HG02678 (cell line): ENCODE data around the gene ZNF491.
"Not testable (repeated sequence)": the region's sequence is repeated elsewhere in the genome, so short reads cannot be mapped to it uniquely, and the experiment has no call there.

ENCODE experiments used
- ATAC-seq: cut with Tn5 transposase; IDR thresholded peaks from one replicate; pipeline ENCODE4 v1.9.1; 2021; ENCODE audit warnings: mild to moderate bottlenecking, moderate library complexity; ENCODE audit not compliant: unreplicated experiment

The ZNF491 gene

GRCh38 chr19:11806354-11807098, 8.2 kb downstream of the ZNF491 start:
- ATAC-seq, result no peak

- ATAC-seq, result no peak
Observed at GRCh38 chr19:11807099-11807380, 8.7 kb downstream of the ZNF491 start.

GRCh38 chr19:11813703-11814028, 15.3 kb downstream of the ZNF491 start:
- ATAC-seq, result peak; percentile 29

- peak; percentile 99 for ATAC-seq
Observed at GRCh38 chr19:11814029-11814699, 15.8 kb downstream of the ZNF491 start, which contains the start of gene ZNF440. Gene ZNF440, plus strand, starts transcription at chr19:11814273. Its CDS starts 175 bp downstream, at chr19:11814448.

- ATAC-seq, result no peak
Observed at GRCh38 chr19:11814700-11815035, 16.3 kb downstream of the ZNF491 start.

- no peak for ATAC-seq
Observed at GRCh38 chr19:11821474-11822109, 23.3 kb downstream of the ZNF491 start.

- not testable (repeated sequence) for ATAC-seq
Observed at GRCh38 chr19:11828957-11829876, 30.9 kb downstream of the ZNF491 start.

GRCh38 chr19:11832253-11832912, 34.1 kb downstream of the ZNF491 start:
- ATAC-seq, result no peak

- no peak for ATAC-seq
Observed at GRCh38 chr19:11833541-11833940, 35.2 kb downstream of the ZNF491 start.

- not testable (repeated sequence) for ATAC-seq
Observed at GRCh38 chr19:11835626-11836066, 37.3 kb downstream of the ZNF491 start.

GRCh38 chr19:11843722-11844121, 45.4 kb downstream of the ZNF491 start:
- ATAC-seq, result no peak

GRCh38 chr19:11847615-11848014, 49.3 kb downstream of the ZNF491 start:
- ATAC-seq, result not testable (repeated sequence)

GRCh38 chr19:11848200-11848593, 49.9 kb downstream of the ZNF491 start:
- no peak for ATAC-seq

- peak; percentile 84 for ATAC-seq
Observed at GRCh38 chr19:11848594-11849469, 50.5 kb downstream of the ZNF491 start, which contains the start of gene ZNF439. Gene ZNF439, plus strand, starts transcription at chr19:11848726. Its CDS starts 142 bp downstream, at chr19:11848868.

GRCh38 chr19:11850289-11850688, 52.0 kb downstream of the ZNF491 start:
- not testable (repeated sequence) for ATAC-seq

- ATAC-seq, result no peak
Observed at GRCh38 chr19:11853358-11853757, 55.0 kb downstream of the ZNF491 start.

GRCh38 chr19:11856596-11857250, 58.4 kb downstream of the ZNF491 start:
- ATAC-seq, result no peak
